Fibroblast of skin of abdomen (primary cell): Measurements from ENCODE around the gene TTBK1.
"Not testable (repeated sequence)": the region's sequence is repeated elsewhere in the genome, so short reads cannot be mapped to it uniquely, and the experiment has no call there.

ENCODE experiments used
- DNase-seq: peaks from one replicate; pipeline ENCODE4 v3.0.0-alpha.2; 2013

TTBK1 gene

DNA sequence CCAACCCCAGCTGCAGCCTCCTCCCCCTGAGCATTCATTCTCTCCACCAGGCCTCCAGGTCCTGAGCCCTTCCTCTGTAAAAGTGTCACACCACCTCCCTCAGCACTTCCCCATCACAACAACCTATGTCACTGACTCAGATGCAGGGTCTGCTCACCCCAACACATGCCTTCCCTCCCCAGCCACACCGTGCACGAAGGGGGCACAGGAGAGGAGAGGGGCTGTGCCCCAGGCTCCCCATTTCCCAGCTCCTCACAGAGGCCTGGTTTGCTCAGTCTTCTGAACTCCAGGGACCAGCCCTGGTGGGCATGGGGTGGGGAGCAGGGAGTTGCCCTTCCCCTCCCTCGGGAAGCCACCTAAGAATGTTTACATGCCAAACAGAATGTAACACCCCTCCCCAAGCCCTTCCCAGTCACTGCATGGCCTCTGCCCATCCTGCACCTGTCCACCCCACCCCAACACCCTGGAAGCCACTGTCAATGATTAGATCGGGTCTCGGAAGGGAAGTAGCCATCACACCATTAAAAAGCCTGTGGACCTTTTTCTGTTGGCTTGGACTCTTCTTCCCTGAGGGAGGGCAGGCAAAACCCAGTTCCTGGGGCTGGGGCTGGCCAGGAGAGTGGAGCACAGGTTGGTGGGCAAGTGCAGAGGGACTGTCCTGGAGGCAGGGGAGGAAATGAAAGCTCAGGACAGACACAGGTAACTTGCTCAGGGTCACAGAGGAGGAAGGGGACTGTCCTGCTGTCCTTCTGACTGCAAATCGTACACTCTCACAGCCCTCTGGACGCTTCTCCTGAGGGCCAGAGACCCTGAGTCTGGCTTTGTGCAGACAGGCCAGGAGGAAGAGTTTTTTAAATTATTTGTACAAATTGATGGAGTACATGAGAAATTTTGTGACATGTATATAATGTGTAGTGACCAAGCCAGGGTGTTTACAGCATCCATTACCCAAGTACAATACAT, 44.7 kb downstream of the TTBK1 start:
- DNase-seq: no peak

DNA sequence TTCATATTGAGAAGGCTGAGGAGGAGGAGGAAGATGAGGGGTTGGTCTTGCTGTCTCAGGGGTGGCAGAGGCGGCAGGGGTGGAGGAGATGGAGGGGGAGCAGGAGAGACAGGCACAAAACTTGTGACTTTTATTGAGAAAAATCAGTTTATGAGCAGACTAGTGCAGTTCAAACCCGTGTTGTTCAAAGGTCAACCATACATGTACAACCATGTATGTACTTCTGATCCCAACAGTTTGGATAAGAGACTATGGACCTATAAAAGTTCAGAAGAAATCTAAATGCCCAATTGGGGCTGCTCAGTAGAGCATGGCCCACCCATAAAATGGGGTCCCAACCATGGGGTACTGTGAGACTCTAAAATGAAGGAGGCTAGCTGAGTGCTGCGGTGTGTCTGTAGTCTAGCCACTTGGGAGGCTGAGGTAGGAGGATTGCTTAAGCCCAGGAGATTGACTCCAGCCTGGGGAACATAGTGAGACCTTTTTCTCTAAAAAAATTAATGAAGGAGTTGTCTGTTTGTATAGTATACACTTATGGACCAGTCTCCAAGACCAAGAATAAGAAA, 47.1 kb downstream of the TTBK1 start:
- DNase-seq: no peak

DNA sequence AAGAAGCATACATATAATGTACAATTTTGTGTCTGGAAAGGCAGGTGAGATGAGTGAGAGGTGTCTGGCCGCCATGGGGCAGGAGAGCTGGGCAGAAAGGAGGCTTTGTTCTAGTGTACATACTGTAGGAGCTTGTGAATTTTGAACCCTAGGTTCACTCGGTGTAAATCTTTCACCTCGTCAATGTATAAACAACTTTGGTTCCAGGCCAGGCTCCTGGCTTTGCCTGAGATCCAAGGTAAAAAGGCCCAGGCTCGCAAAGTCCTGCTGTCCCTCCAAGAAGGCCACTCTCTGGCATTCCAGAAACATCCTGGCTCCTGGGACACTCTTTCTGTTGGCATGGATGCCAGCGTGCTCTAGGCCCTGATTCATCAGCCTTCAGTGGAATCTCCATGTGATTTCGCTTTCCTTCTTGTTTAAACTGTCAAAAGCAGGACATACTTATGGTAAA, 47.6 kb downstream of the TTBK1 start:
- no peak for DNase-seq

DNA sequence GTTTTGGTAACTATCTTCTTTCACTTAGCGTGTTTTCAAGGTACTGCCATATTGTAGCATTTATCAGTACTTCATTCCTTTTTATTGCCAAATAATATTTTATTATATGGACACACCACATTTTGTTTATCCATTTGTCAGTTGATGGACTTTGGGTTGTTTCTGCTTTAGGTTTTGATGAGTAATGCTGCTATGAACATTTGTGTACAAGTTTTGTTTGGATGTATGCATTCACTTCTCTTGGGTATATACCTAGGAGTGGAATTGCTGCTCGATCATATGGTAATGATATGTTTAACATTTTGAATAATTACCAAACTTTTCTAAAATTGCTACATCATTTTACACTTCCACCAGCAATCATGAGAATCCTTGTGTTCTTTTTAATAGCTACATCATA, 48.4 kb downstream of the TTBK1 start:
- DNase-seq: no peak

DNA sequence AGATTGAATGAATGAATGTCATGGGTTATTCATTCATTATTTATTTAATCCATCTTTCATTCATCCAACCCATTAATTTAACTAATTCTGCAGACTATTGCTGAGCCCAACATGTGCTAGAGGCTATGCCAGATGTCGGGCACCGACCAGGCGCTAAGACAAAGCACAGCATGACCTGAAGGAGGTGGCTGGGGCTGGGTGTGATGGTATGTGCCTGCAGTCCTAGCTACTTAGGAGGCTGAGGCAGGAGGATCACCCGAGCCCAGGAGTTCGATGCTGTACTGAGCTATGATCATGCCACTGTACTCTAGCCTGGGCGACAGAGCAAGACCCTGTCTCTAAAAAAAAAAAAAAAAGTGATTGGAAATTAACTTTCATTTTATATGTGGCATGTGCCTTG, 49.1 kb downstream of the TTBK1 start:
- DNase-seq: no peak

DNA sequence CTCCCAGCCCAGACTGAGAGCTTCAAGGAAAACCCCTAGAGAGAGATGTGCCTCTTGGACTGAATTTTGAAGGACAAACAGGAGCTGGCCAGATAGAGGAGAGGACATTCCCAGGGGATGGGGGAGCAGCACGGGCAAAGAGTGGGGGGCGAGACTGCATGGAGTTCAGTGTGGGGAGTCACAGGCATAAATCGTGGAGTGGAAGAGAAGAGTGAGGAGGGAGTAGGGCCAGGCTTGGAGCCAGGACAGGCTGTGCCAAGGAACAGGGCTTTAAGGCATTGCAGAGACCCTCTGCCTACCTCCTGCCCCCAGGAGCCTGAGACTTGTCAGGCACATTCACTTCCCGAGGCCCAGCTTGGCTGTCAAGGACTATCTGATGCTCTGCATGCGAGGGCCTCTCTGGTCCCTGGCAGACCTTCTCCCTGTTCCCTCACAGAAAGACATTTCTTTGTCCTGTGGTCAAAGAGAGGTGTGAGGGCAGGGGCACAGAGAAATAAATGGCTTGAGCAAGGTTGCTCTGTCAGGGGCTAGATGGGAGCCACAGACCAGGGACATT, 49.6 kb downstream of the TTBK1 start:
- no peak for DNase-seq

DNA sequence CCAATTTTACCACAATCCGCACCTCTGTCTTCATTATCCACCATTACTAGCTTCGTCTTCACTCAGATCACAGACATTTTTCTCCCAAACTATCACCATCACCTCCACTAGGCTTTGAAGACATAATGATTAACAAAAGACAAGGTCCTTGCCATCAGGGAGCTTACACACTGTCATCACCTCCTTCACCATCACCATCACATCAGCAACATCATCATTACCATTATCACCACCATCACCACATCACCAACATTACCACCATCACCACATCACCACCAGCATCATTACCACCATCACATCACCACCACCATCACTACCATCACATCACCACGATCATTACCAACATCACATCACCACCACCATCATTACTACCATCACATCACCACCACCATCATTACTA, 50.4 kb downstream of the TTBK1 start:
- no peak for DNase-seq

DNA sequence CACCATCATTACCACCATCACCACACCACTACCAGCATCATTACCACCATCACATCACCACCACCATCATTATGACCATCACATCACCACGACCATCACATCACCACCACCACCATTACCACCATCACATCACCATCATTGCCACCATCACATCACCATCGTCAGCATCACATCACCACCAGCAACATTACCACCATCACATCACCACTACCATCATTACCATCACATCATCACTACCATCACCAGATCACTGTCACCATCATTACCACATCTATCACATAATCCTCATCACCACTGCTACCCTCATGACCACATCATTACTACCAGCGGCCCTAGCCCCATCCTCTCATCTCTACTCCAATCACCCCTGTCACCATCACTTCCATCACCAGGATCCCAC, 51.3 kb downstream of the TTBK1 start:
- DNase-seq: no peak

DNA sequence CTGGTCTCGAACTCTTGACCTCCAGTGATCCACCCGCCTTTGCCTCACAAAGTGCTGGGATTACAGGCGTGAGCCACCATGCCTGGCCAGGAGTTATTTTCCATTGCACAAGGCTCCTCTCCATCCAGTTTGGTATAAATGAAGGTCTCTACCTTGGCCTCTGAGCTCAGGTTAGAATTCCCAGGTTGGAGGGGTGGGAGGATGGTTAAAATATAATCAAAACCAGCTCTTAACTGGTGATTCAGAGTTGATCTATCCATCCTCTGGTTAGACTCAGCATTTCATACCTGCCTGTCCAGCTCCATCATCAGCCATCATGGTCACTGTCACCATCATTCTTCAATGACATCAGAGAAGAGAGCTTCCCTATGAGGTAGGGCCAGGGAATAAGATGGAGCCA, 52.2 kb downstream of the TTBK1 start:
- no peak for DNase-seq

DNA sequence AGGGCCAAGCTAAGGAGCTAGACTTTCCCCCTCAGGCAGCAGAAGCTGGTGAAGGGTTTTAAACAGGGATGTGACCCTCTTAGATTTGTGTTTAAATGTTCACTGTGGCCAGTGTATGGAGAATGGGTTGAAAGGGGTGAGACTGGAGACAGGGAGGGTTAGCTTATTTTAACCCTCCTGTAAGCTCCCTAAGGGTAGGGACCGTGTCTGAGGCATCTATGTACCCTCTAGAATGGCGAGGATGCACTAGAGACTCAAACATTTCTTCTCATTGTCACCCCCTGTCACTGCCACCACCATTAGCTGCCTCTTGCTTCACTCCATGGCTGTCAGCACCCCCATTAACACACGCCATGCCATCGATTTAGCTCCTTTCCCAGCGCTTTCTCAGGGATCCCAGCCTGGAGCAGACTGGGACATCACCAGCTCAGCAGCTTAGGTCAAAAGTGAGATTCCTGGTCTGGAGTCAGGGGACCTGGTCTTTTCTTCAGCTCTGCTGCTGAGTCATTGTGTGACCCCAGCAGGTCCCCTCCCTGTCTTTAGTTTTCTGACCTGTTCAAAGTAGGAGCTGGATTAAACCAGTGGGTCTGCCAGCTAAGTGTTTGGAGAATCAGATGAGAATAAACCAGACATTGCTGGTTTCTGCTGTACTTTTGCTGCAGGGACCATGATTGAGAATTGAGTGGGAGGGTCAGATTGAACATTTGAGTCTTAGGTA, 53.7 kb downstream of the TTBK1 start:
- DNase-seq: no peak

DNA sequence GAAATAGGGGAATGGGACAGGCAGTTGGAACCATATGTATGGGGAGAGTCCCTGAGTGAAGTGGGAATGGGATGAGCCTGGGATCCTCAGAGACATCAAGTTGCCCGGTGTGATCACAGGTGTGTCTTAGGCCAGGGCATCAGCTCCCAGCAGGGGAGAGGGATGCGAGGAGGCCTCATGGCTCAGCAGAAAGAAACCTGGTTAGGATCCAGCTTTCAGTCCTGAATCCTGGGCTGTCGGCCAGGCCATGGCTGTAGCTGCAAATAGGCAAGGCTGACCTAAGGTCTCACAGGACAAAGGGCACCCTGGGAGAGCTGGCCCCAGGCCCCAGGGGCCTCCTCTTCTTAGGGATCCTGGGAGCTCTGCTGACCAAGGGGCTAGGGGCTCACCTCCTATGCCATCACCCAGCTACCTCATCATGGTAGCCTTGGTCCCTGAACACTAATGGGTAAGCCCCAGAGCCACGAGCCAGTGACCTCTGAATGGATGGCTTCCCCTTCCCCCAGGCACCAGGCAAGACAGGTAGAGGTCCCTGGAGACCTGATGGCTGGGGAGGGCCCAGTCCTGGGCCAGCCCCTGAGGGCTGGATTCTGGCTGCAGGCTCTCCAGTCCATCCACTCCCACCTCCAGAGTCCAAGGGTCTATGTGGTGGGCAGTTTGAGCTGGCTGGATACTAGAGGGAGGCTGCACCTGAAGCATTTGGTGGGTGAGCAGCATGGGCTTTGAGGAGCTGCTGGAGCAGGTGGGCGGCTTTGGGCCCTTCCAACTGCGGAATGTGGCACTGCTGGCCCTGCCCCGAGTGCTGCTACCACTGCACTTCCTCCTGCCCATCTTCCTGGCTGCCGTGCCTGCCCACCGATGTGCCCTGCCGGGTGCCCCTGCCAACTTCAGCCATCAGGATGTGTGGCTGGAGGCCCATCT, 54.6 kb downstream of the TTBK1 start, which contains the start of gene SLC22A7:
Gene SLC22A7, plus strand, starts transcription at position 617 of the 921 bp plus-strand sequence. Its CDS starts 99 bp downstream, at position 716.
- DNase-seq: no peak

DNA sequence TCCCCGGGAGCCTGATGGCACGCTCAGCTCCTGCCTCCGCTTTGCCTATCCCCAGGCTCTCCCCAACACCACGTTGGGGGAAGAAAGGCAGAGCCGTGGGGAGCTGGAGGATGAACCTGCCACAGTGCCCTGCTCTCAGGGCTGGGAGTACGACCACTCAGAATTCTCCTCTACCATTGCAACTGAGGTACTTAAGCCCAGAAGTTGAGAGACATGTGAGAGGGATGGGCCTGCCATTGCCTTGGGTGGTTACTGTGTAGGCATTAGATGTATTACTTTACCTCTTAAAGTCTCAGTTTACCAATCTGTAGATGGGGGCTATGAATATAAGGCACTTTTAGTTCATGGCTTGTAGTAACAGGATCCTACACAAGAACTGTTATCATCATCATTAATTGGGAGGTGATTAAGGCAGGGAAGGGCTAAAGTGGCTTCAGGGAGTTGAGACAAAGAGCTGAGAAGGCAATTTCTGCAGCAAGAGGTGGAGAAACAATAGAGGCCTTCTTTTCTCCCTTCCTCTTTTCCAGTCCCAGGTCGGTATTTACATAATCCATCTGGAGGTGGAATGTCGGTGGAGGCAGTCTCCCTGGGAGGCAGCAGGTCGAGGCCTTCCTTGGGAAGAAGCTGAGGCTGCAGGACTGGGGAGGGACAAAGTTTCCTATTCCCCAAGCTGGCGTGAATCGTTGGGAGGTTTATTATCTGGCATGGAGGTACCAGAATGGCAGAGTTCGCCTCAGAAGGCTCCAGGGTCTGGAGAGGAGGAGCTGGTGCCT, 55.5 kb downstream of the TTBK1 start:
- no peak for DNase-seq

DNA sequence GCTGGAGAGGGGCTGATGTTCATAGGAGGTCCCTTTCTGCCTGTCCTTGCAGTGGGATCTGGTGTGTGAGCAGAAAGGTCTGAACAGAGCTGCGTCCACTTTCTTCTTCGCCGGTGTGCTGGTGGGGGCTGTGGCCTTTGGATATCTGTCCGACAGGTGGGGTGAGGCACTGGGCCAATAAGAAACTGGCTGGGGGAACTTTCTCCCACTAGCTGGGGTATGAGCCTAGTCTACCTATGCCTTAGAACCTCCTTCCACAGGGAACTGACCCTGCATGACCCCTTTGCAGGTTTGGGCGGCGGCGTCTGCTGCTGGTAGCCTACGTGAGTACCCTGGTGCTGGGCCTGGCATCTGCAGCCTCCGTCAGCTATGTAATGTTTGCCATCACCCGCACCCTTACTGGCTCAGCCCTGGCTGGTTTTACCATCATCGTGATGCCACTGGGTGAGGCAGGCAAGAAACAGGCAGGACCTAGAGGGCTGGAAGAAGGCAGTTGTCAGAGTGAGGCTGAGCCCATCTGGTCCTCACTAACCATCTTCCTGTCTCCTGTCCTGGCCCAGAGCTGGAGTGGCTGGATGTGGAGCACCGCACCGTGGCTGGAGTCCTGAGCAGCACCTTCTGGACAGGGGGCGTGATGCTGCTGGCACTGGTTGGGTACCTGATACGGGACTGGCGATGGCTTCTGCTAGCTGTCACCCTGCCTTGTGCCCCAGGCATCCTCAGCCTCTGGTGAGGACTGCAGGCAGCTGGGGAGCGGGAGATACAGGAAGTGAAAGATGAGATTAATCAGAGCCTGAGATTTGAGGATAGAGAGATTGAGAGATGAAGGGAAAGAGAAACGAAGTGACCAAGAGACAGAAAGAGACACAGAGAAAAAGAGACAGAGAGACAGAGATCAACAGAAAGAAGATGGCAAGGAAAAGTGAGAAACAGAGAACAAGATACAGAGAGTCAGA, 56.3 kb downstream of the TTBK1 start:
- no peak for DNase-seq

DNA sequence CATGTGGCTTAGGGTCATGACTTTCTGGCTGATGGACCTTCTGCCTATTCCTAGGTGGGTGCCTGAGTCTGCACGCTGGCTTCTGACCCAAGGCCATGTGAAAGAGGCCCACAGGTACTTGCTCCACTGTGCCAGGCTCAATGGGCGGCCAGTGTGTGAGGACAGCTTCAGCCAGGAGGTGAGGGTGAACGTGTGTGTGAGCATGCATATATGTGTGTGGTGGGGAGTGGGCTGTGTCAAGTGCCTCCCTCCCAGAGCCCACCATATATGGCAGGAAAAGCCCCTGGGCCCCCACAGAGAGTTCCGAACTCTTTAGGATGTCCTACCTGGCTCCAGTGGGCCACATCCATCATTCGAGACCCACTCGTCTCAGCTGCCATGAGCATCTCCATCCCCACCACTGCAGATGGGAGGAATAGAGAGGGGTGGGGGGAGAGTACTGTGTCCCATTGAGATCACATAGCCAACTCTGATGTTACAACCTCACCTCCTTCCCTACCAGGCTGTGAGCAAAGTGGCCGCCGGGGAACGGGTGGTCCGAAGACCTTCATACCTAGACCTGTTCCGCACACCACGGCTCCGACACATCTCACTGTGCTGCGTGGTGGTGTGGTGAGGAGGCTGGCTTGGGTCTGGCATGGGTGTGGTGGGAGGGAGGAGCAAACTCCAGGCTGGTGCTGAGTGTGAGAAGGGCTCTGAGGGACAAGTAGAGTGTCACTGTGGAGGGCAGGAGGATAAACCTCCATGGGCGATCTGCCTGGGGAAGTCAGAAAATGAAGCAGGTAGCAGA, 58.0 kb downstream of the TTBK1 start:
- no peak for DNase-seq

DNA sequence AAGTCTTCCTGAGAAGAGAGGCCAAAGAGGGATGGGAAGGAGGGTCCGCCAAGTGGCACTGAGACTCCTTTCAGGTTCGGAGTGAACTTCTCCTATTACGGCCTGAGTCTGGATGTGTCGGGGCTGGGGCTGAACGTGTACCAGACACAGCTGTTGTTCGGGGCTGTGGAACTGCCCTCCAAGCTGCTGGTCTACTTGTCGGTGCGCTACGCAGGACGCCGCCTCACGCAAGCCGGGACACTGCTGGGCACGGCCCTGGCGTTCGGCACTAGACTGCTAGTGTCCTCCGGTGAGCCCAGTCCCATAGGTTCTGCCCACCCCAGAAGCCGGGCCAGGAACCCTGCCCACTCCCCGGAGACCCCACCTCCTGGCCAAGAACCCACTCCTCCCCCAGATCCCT, 58.8 kb downstream of the TTBK1 start:
- DNase-seq: no peak

DNA sequence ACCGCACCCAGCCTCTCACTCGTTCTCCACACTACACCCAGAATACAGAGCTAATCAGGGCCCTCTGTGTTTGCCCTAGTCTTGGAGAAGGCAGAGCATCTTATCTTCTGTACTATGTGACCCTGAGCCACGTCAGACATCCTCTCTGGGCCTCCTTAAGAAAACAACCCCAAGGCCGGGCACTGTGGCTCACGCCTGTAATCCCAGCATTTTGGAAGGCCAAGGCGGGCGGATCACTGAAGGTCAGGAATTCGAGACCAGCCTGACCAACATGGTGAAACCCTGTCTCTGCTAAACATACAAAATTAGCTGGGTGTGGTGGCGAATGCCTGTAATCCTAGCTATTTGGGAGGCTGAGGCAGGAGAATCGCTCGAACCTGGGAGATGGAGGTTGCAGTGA, 59.7 kb downstream of the TTBK1 start:
- not testable (repeated sequence) for DNase-seq

DNA sequence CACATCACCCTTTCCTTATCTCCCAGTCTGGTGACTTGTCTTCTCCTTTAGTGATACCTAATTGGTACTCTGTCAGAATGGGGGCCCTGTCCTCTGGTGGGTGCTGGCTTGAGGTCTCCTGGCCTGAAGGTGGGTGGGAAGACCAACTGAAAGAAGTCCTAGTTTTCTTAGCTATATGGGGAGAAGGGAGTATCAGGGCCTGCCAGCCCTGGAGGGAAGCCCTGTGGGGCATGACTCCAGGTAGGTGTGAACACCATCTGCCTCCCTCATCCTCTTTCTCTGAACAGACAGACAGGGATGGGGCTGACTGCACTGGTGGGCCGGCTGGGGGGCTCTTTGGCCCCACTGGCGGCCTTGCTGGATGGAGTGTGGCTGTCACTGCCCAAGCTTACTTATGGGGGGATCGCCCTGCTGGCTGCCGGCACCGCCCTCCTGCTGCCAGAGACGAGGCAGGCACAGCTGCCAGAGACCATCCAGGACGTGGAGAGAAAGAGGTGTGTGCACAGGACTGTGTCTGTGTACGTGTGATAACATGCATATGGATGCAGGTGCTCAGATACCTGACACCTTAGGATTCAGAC, 60.6 kb downstream of the TTBK1 start:
- DNase-seq: no peak

DNA sequence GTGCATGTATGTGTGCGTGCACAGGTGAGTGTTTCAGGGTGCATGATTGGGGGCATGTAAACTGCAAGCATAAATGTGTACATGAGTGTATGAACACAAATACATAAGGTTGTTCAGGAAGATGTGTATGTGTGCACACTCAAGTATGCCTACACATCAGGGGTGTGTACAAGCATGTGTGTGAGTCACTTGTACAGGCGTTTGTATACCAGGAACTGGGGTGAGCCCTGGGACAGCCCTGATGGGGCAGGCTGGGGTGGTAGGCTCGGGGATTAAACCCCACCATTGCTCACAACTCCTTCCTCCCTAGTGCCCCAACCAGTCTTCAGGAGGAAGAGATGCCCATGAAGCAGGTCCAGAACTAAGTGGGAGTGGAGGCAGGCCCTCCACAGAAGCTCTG, 61.1 kb downstream of the TTBK1 start:
- no peak for DNase-seq

DNA sequence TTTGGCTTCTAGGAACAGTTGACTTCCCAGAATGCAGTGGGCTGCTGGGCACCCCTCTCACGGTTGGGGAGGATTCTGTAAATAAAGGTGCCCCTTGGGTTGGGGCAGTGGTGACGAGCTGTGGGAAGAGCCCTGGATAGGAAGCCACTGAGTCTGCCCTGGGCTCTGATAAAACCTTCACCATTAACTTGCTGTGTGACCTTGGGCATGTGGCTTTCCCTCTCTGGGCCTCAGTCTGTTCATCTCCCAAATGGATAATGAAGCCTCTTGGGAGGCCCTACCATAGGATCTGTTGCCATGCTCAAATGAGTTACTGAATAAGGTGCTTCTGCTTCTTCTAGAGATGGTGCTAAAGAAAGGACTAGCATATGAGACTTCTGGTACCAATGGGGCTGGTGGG, 61.6 kb downstream of the TTBK1 start:
- no peak for DNase-seq
